GM21390 (cell line): Measurements from ENCODE around the gene FSTL4.

Experiments used
- ATAC-seq: cut with Tn5 transposase; IDR thresholded peaks from one replicate; pipeline ENCODE4 v1.9.1; 2021; ENCODE audit not compliant: unreplicated experiment

Gene FSTL4

DNA sequence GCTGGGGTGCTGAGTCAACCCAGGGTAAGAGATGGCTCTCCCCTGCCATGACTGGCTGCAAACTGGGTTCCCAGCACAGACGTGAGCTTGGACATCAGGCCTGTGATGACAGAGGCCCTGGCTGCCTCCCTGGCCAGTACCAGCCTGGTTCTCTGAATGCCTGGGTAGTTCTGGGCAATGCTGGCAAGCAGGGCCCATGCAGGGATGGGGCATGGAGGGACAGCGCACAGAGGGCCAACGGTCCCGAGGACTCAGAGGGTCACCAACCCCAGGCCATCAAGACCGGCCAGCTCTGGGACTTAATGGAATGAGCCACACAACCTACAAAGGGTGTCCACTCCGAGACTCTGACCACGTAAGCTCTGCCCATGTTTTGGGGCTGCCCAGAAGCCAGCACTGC is 241.4 kb downstream of the FSTL4 start:
- ATAC-seq, result no peak

- no peak for ATAC-seq
Observed at GRCh38 chr5:133370036-133370831, 242.1 kb downstream of the FSTL4 start.

DNA sequence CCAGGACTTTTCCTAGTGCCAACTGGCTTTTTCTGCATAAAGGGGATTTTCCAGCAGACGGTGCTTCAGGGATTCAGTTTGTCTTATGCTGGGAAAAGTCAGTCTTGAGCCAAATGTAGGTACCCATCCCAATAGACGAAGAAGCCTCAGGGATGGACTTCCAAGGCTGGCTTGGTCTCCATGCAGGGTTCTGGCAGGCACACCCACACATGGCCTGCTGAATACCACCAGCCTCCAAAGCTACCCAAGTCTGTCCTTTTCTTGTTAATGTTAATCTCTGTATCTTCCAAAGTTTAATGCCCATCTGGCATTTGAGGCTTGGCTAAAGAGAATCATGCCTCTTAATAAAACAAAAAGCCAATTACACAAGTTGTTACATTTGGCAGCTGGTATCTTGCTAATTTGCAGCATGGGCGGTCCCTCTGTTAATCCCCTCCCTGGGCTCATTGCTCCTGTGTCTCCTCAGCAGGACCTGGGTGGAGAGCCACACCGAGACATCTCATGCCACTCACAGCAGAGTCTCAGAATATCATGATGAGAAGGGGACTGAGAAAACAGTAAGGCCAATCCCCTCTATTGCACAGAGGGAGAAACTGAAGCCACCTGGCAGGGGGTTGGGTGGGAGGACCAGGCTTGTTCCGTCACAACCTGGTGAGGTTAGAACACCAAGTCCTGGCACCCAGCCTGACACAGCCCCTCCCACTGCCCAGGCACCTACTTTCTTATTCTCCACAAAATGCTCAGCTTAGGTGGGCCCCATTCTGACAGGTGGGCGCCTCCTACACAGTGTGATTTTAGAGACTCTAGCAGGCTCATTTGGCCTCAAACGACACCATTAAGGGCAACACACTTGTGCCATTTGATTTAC is 243.2 kb downstream of the FSTL4 start:
- no peak for ATAC-seq

- no peak for ATAC-seq
Observed at GRCh38 chr5:133367984-133368383, 244.4 kb downstream of the FSTL4 start.

DNA sequence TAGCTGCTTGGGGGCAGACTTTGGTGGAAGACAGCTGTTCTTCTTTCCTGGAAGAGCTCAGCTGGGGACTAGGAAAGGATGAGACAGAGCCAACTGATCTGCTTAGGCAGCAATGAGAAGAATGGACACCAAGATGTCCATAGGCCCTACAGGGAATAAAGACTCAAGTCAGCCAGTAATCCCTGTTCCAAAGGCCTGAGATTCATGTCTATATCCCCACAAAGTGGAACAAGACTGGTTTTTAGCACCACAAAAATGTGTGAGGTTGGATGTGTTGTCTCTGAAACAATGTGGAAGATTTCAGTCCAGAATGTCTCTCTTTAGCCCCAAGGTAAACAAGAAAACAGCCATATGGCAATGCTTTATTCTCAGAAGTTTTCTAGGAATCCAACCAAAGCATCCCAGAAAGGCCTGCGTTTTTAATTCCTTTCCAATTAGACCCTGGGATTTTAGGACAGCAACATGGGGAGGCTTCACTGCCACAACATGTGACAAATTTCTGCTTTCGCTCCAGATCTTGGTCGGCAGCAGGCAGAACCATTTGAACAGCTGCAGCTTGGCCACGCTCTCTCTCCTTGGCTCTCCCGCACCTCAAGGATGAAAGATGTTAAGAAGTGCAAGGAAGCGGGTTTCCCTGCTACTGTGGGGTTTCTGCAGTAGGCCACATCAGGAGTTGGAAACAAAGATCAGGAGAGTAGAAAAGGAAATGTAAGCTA is 245.1 kb downstream of the FSTL4 start:
- no peak for ATAC-seq

- no peak for ATAC-seq
Observed at GRCh38 chr5:133366438-133366837, 245.9 kb downstream of the FSTL4 start.

- no peak for ATAC-seq
Observed at GRCh38 chr5:133365738-133366137, 246.6 kb downstream of the FSTL4 start.

- no peak for ATAC-seq
Observed at GRCh38 chr5:133364936-133365707, 247.2 kb downstream of the FSTL4 start.

DNA sequence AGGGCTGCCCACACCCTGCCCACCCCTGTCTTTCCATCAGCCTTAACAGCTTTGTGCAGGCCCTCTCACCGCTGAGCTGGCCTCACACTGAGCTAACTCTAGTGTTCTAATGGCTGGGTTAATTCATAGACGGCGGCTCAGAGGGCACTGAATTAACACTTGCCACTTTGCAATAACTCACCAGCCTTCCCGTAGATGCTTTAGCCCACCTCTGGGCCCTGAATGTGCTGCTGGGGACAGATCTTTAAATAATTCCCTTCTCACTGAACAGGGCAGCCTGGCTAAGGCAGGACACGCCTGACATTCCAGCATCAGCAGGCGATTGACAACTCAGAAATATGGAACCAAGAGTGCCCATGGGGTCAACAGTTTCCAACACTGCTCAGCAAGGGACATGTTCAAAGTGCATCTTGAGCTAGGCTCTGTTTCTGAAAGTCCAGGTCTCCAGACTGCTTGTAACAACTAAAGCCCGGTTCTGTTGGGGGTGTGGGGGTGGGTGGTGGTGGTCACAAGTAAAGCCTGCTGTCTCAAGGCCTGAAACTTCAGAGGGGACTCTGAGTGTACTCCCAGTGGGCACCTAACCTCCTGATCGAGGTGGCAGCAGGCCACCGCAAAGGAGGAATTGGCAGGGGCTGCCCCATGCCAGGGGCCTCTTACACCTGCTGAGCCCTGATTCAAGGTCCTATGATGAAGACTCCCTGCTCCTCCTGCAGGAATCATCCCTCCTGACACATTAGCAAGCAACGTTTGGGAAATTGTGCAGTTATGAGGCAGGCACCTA is 248.3 kb downstream of the FSTL4 start:
- no peak for ATAC-seq

- no peak for ATAC-seq
Observed at GRCh38 chr5:133362438-133362837, 249.9 kb downstream of the FSTL4 start.

GRCh38 chr5:133361922-133362321 is 250.4 kb downstream of the FSTL4 start:
- no peak for ATAC-seq

DNA sequence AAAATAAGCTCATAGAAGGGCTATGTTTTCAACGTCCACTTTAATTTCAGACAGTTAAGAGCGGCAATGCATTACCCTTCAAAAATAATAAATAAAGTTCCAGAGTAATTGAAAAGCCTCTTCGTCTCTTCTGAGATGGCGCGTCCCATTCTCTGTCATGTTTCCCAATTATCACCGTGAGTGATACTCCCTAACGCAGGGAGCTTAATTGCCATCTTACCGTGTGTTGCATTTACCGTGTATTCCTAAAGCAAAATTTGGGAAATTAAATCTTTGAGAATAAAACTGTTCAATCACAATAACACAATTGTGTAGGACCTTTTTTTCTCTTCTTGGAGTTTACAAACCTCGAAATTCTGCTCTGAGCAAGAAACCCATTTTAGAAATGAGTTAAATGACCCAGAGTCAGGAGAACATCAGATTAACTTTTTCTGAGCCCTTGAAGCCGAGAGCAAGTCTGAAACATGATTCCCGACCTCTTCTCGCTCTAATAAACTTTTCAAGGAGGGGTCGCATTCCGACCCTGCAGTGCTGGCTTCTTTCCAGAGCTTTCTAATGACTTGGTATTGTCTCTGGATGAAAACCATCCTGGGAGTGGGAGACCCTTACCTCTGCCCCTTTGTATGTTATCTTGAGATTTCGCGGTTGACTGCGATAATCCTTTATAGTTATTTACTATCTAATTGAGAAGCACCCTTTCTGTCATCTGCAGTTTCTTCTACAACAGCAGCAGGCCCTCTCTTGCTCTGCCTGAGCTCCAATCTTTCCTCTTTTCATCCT is 251.5 kb downstream of the FSTL4 start:
- ATAC-seq, result no peak

- ATAC-seq, result no peak
Observed at GRCh38 chr5:133359861-133360260, 252.5 kb downstream of the FSTL4 start.

- ATAC-seq, result no peak
Observed at GRCh38 chr5:133358271-133358670, 254.1 kb downstream of the FSTL4 start.

- no peak for ATAC-seq
Observed at GRCh38 chr5:133357758-133358157, 254.6 kb downstream of the FSTL4 start.

DNA sequence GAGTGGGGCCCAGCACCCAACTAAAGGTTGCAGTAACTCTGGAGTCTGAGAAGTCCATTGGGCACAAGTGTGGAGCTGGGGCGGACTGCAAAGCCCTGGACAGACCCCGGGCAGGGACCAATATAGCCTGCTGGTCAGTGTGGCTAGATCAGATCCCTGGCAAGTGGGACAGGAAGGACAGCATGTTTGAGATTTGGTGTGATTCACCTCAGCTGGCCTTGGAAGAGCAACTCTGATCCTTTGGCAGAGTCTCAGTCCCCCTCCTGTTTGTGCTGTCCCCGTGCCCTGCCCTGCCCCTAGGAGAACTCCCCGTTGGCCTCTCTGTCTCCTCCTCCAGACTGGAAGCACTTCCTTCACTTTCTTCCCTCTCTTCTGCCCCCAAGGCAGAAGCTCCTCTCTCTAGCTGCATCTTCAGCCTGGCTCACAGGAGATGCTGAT is 255.3 kb downstream of the FSTL4 start:
- ATAC-seq, result no peak

DNA sequence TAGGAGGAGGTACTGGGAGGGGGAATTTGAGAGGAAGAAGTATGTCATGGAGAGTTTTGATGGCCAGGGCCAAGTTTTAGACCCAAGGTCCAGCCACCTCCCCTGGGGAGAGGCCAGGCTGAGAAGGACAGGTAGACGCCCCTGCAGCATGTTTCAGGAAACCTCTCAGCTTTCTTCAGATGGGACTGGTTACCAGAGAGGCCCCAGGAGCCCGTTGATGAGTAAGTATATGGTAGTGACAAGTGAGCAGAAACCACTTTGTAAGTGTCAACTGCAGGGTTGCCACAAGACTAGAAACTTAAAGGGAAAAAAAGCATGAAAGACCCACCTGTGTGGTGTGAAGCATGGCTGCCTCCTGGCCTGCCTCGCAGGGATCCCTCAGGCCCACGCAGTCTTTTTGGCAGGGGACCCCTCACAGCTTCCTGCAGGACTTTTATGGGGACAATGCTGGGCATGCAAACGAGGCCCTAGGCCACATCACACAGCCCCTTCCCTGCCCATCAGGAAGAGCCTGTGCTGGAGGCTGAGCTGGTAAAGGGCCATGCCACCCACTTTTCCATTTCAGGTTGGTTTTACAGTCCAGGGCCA is 255.9 kb downstream of the FSTL4 start:
- ATAC-seq, result no peak

DNA sequence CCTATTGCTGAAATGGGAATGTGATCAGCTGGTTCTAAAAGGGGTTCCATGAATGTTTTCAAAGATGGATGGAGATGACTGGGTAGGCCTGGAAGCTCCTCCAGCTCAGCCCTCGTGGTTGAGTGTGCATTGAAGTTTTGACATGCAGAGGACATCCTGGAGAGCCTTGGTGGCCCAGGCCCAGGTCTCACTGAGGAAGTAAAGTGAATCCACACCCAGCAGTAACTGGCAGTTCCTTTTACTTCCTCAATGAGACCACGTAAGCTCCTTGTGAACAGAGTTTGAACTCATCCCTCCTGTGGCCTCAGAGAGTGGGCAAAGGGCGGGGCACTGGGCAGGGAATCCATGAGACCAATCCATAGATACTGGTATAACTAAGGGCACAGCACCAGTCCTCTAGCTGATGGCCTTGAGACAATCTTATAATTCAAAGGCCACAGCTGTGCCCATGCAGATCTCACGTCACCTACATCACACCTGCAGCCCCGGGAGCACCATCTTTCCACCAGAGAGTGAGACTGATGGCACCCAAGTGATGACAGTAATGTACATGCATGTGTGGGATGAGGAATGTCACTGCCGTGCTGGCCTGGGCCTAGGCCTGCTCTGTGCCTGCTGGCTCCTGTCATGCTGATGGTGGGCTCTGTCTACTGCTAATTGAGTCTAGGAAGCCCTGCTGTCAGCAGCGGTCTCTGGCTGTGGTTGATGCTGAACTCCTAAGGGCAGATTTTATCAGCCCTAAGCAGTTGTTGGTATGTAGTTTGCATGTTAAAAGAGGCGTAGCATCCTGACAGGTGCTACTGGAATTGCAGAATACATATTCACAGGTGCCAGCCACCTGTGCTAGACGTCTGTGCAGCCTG is 257.8 kb downstream of the FSTL4 start:
- ATAC-seq, result no peak
